Right cardiac atrium (tissue), 5 donors: ENCODE results near the gene UPK3A. TPM values are rescaled to one million over a fixed set of nuclear protein-coding genes. Genes with fewer than 3 reads are reported as not detected.

ENCODE experiments used
- ATAC-seq, 2 donors: fragments of 200-7000 bp; cut with Tn5 transposase; one replicate each; pipeline versions ENCODE4 v1.8.0 to v1.9.1; 2020; ENCODE audit warnings: moderate library complexity in 2 of 2, mild to moderate bottlenecking in 1 of 2
- DNase-seq, 3 donors: peaks; one replicate each; pipeline ENCODE4 v3.0.0-alpha.2; 2020
- H3K27ac ChIP-seq: one replicate; pipeline ENCODE4 v1.5.1; 2013; ENCODE audit warnings: mild to moderate bottlenecking, low read length, control low read depth, moderate library complexity
- H3K27me3 ChIP-seq: one replicate; pipeline ENCODE4 v1.6.1; 2013; ENCODE audit not compliant: control insufficient read depth, insufficient read depth
- H3K4me1 ChIP-seq: one replicate; pipeline ENCODE4 v1.6.1; 2013; ENCODE audit warnings: low read length; ENCODE audit not compliant: control insufficient read depth, insufficient read depth
- H3K4me3 ChIP-seq: one replicate; pipeline ENCODE4 v1.5.1; 2013; ENCODE audit warnings: low read length, control low read depth
- H3K9me3 ChIP-seq: one replicate; pipeline ENCODE4 v1.6.1; 2013; ENCODE audit warnings: low read length; ENCODE audit not compliant: control insufficient read depth
- WGBS: extraction: QIAGEN DNeasy Blood & Tissue Kit; methylation state at CpG from one replicate; pipeline ENCODE4 v1.1.7; 2013; 5-methylcytosine and 5-hydroxymethylcytosine counted together
- intact Hi-C, 4 donors: fragments of 100-400 bp; cut with DNase I; formaldehyde crosslinking; loops; one replicate each; pipeline versions ENCODE4 v1.11.0 to v1.14.0; 2022 to 2023
- long read RNA-seq, 4 donors: library from polyadenylated mRNA; unstranded; transcript quantifications; one replicate each; pipeline ENCODE4 v2.0.0, GENCODE V29; 2020 to 2021
- polyA plus RNA-seq: library from polyadenylated mRNA; stranded (reverse); fragments of 200-250 nt; gene quantifications from one replicate; pipeline ENCODE4 v1.2.3, GENCODE V29; 2013
- total RNA-seq, 4 donors: library from RNA; stranded (reverse); fragmentation: NEBNext Ultra II Directional; extraction: Animal tissue kit (Norgen Biotek cat#: 25700); gene quantifications; one replicate each; pipeline ENCODE4 v1.2.1, GENCODE V29; 2021
- donor health status: healthy with polysubstance abuse.
- donor health status: DM: no; HTN: yes; CAD: no.
- donor health status: DM: no; HTN: no; CAD: no.
- donor health status: DM: no; HTN: yes; CAD: no; lungs with severe emphysema.
- donor health status: DM: yes; HTN: yes; CAD: no.

Gene UPK3A
- total RNA-seq (not detected), polyA plus RNA-seq (not detected)
- long read RNA-seq, donor 1, result 0 reads
- long read RNA-seq, donor 2, result 0 reads
- long read RNA-seq, donor 3, result 0 reads
- long read RNA-seq, donor 4, result 0 reads

DNA sequence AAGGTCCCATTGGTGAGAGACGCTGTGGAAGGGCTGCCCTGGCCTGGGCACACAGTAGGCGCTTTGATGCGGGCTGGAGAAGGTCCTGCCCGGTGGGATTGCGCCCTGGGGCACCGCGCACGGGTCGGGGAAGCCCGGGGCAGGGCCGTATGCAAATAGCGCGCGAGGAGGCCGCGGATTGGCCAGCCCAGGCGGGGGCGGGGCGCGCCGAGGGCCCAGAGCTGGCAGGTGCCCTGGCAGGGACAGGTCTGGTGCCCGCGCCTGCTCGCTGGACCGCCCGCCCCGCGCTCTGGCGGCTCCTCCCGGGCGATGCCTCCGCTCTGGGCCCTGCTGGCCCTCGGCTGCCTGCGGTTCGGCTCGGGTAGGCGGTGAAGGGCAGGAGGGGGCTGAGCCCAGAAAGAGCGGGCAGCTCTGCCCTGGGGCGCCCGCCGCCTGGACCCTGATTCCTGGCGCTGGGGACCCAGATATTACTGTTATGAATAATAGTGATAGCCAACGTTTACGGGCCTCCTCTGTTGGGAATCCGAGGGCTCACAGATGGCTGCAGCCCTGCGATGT, at the start of gene UPK3A:
UPK3A (plus strand) TSS at position 245 of the 558 bp plus-strand sequence; CDS start at position 310, 65 bp downstream.
- DNase-seq (peak; percentile 72 to 90 (median 89)), ATAC-seq (peak; percentile 90 to 92)
- H3K4me3 ChIP-seq, result peak within 1 kb of the TSS; percentile 9
- H3K27me3 ChIP-seq, result no peaks in the 10 kb centered on the region
- 2% methylated on average over 46 of the region's 46 CpGs for WGBS
- no peak within 1 kb of the TSS for H3K27ac ChIP-seq
- intact Hi-C loops, result no loop called here
- no peaks in the 10 kb centered on the region for H3K4me1 ChIP-seq
- H3K9me3 ChIP-seq, result no peaks in the 10 kb centered on the region

DNA sequence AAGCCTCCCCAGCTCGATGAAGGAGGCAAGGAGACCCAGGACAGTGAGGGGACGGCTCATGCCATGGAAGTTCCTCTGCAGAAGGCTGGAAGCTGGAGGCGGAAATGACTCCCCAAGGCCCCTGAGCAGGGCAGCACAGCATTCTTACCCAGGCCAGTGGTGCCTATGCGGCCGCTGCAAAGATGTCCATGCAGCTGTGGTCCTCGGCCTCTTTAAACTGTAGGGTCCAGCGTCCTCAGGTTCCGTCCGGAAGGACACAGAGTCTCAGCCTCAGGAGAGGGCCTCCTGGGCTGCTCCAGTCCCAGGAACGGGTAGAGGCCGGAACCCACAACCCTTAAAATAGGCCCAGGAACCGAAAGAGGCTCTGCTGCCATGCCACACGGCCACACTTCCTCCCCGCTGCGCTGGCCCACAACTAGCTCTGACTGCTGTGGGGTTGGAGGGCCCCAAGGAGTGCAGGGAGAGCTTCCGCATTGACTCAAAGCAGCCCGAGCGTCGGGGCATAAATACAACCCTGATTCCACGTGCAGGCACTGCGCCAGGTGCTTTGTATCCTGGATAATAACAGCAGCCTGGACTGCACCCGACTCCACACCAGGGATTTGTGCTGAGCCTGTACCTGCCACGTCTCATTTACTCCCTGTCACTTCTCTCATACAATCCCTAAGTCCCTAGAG, 49.5 kb upstream of the UPK3A start:
- ATAC-seq, result peak; percentile 13 to 26
- H3K4me3 ChIP-seq, result no peak overlapping the region
- H3K27ac ChIP-seq, result peak overlapping the region; percentile 1

DNA sequence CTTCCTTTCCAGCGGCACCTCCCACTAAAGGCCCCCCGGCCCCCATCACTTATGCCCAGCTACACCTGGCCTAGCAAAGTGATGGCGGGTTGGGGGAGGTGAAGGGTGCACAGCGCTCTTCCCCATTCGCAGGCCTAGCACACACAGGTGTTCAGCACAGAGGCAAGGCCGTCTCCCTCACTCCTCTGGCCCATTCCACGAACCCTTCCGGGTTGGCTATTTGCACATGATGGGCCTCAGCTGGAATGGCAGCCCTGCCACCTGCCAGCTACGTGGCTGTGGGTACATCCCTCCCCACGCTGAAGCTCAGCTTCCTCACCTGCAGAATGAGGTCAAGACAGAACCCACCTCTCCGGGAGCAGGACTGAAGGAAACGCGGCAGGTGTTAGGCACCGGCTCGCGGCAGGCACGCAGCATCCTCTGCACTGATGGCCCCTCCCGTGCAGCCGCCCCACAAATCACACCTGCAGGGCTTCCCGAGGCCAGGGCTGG, 48.9 kb upstream of the UPK3A start:
- 90% methylated on average over 20 of the region's 20 CpGs for WGBS
- Histone ChIP-seq H3K27me3 (no peaks in the 10 kb centered on the region), H3K4me3 (no peak overlapping the region), H3K27ac (no peak overlapping the region), H3K4me1 (no peaks in the 10 kb centered on the region), H3K9me3 (no peaks in the 10 kb centered on the region)
- ATAC-seq (no peak), DNase-seq (no peak)
- intact Hi-C loops, result no loop called here

More for the DNA sequence above, 49.5 kb upstream of the UPK3A start:
- H3K27me3 ChIP-seq, result no peaks in the 10 kb centered on the region
- no peaks in the 10 kb centered on the region for H3K4me1 ChIP-seq
- peak in 2 of 3 donors; percentile 78 for DNase-seq
- WGBS, result 81% methylated on average over 23 of the region's 23 CpGs
- H3K9me3 ChIP-seq, result no peaks in the 10 kb centered on the region
- intact Hi-C loops, result no loop called here

DNA sequence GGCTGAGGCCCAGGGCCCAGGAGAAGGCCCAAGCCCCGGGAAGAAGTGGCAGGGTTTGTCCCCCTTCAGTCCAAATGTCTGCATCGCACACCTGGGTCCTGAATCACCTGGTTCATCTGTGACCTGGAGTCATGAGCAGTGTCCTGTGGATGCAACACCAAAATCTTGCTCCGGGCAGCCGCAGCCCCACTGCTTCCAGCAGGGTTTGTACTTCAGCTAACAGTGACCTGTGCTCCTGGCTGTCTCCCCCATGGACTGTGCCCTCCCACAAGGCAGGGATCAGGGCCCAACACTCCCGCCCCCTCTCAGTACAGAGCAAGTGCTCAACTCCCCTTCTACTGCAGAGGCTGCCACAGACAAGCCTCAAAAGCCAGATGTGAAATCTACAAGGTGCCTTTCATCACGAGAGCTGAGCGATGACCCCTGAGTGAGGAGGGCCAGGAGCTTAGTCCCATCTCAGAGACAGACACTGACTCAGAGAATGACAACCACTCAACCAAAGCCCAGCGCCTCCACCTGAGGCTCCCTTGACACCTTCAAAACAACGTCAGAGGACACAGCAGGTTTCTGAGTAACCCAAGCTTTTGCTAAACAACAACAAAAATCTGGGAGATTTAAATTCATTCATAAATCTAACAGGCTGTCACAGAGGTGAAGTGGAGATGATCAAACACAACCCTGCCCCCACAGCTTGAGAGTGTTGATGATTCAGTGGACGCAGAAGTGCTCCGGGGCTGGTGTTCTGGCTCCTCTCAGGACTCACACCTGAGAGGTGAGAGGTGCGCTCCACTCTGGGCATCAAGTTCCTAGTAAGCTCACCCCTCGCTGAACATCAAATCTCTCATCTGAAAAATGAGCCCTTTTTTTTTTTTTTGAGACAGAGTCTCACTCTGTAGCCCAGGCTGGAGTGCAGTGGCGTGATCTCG, 47.4 kb upstream of the UPK3A start:
- DNase-seq (no peak), ATAC-seq (no peak)
- no peaks in the 10 kb centered on the region for H3K9me3 ChIP-seq
- H3K27me3 ChIP-seq, result no peaks in the 10 kb centered on the region
- H3K27ac ChIP-seq, result no peak overlapping the region
- 89% methylated on average over 15 of the region's 15 CpGs for WGBS
- no peaks in the 10 kb centered on the region for H3K4me1 ChIP-seq
- intact Hi-C loops, result no loop called here
- H3K4me3 ChIP-seq, result no peak overlapping the region

DNA sequence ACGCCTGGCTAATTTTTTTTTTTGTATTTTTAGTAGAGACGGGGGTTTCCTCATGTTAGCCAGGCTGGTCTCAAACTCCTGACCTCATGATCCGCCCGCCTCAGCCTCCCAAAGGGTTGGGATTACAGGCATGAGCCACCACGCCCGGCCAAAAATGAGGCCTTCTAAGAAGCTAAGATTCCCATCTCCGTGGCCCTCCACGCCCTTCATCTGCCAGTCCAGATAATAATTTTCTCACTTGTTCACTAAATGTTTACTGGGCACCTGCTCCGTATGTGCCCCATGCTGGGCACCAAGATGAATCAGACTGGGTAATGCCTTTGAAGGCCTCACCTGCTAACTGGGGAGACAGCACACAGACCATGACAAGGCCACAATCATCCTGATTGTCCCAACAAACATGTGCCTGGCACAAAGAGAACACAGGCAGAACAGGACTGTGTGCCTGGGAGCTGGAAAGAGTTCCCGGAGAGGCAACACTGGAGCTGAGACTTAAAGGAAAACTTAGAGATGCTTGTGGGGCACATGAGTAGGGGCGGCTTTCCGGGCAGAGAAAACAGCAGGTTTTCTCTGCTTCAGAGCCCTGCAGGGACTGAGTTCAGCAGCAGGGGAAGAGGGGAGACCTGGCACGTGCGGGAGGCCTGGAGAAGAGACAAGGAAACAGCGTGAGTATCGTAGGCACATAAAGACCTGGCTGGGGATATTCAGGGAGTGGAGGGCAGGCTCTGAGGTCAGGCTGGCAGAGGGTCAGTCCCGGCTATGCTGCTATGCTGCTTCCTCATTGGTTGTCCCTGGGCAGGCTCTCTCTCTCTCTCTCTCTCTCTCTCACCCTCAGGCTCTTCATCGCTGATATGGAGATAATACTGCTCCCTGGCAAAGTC, 46.4 kb upstream of the UPK3A start:
- DNase-seq (no peak), ATAC-seq (no peak)
- Histone ChIP-seq H3K4me3 (no peak overlapping the region), H3K9me3 (no peaks in the 10 kb centered on the region), H3K27me3 (no peaks in the 10 kb centered on the region), H3K4me1 (no peaks in the 10 kb centered on the region), H3K27ac (no peak overlapping the region)
- whole genome bisulfite sequencing, result 91% methylated on average over 18 of the region's 18 CpGs
- intact Hi-C loops, result no loop called here

DNA sequence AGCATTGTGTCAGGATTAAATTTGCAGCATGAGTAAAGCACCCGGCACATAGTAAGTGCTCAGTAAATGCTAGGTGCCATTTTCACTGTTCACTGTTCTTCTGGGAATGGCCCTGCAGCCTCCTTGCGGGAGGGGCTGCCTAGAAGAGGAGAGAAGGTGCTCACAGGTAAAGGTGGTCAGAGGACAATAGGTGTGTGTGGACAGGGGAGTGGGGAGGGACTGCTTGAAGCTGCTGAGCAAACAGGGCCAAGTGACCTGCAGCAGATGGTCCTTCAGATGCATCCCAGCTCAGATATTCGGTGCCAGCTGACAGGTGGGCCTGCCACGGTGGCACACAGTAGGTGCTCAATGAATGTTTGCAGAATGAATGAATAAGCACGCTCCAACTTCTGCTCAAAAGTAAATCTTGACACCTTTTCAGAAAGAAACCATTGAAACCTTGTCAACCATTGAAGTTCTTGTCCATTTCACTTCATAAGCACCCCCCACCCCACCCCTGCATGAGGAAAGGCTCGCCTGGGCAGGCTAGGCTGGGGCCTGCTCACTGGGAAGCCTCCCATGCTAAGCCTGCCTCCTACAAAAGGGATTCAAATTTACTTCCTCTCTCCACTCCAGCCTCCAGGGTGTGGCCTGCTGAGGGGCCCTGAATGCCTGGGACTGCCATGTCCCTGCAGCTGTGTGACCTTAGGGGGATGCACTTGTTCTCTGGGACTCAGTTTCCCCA, 45.6 kb upstream of the UPK3A start:
- H3K4me3 ChIP-seq, result no peak overlapping the region
- H3K27ac ChIP-seq, result no peak overlapping the region
- no peaks in the 10 kb centered on the region for H3K27me3 ChIP-seq
- no peak for DNase-seq
- H3K4me1 ChIP-seq, result no peaks in the 10 kb centered on the region
- no peak for ATAC-seq
- no peaks in the 10 kb centered on the region for H3K9me3 ChIP-seq
- WGBS, result 86% methylated on average over 6 of the region's 6 CpGs
- intact Hi-C loops, result no loop called here

DNA sequence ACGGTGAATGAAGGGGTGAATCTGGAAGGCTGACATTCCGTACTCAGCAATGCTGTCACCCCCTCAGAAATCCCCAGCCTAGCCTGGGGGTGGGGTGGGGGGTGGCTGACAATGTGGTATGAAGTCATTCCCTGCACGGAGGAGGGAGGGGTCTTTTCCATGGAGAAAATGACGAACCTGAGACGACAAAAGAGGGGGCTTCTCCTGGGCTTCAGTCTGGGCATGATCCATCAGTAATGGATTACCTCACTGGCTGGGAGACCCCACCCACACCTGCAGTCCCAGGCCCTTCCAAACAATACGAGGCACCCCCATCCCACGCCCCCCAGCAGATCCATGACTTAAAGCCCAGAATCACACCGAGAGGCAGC, 45.1 kb upstream of the UPK3A start:
- no peaks in the 10 kb centered on the region for H3K27me3 ChIP-seq
- H3K9me3 ChIP-seq, result no peaks in the 10 kb centered on the region
- 48% methylated on average over 8 of the region's 8 CpGs for WGBS
- H3K4me1 ChIP-seq, result no peaks in the 10 kb centered on the region
- H3K4me3 ChIP-seq, result peak overlapping the region; percentile 75
- DNase-seq (no peak), ATAC-seq (no peak)
- intact Hi-C loops, result no loop called here
- H3K27ac ChIP-seq, result no peak overlapping the region

DNA sequence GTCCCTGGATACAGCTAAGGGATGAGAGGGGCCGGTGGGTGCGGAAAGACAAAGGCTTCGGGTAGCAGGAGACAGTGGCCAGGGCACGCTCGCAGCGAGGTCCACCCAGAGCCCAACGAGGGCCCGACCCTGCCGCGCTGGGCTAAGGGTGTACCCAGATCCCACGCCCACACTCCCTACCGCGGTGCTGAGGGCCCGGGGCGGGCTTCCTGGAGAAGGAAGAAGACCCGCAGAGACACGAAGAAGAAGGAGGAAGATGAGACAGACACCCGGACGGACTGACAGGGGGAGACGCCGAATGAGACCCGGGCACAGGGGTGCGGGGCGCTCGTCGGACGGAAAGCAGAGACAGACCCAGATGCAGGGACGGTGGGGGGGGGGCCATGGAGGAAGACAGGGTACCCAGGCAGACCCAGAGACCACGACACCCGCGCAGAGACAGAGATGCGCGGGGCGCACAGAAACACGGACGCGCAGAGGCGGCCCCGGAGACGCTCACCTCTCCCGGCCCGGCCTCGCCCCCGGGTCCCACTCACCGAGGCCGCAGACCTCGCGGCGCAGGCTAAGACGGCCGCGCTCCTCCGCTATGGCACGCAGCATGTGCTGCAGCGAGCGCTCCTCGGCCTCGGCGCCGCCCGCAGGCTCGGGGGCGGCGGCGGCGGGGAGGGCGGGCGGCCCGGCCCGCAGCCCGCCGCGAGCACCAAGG, 44.5 kb upstream of the UPK3A start:
- no peaks in the 10 kb centered on the region for H3K27me3 ChIP-seq
- no peaks in the 10 kb centered on the region for H3K4me1 ChIP-seq
- WGBS, result under 1% methylated on average over 73 of the region's 73 CpGs
- H3K27ac ChIP-seq, result no peak overlapping the region
- peak in 1 of 3 donors; percentile 72 for DNase-seq
- intact Hi-C loops, result no loop called here
- ATAC-seq, result peak; percentile 44 to 47
- no peaks in the 10 kb centered on the region for H3K9me3 ChIP-seq
- H3K4me3 ChIP-seq, result peak overlapping the region; percentile 75

DNA sequence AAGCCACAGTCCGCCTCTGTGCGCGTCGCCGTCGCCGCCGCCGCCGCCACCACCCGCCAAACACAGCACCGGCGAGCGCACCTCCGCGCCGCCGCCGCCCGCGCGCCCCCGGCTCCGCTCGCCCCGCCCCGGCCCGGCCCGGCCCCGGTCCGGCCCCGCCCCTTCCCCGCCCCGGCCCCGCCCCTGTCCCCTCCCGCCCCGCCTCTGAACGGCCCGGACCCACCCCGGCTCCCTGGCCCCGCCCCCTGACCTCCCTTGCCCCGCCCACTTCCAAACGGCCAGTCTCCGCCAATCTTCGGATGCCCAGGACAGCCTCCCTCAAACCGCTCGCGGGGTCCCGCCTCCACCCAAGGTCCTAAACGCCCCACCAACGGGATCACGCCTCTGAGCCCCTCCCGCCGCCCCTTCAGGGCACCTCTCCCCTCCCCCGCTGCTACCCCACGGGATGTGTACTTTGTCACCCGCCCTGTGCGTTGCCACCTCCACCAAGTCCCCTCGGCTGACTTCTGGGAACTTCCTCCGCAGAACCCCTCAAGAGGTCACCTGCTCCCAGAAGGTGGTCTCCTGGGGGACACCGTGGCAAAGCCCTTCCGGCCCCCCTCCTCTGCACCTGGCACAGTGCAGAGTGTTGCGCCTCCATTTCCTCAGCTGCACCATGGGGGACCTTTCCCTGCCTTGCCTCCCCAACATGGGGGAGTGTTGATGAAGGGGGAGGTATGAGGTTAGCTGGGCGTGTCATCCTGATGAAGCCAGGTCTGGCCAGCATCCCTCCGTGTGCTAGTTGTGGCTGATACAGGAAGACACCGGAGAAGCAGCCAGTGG, 43.7 kb upstream of the UPK3A start, which contains the start of gene KIAA0930:
KIAA0930 (minus strand) TSS at position 85 of the 822 bp plus-strand sequence. CDS start 191 bp downstream, outside the sequence.
- no peaks in the 10 kb centered on the region for H3K9me3 ChIP-seq
- H3K4me1 ChIP-seq, result no peaks in the 10 kb centered on the region
- peak; percentile 84 for ATAC-seq
- intact Hi-C loops, result no loop called here
- 6% methylated on average over 66 of the region's 66 CpGs for WGBS
- H3K27ac ChIP-seq, result no peak within 1 kb of the TSS
- H3K27me3 ChIP-seq, result no peaks in the 10 kb centered on the region
- H3K4me3 ChIP-seq, result peak within 1 kb of the TSS; percentile 75
- DNase-seq, result peak; percentile 87 to 94 (median 93)
